Neural cell (in vitro differentiated cells): ENCODE measurements around the gene ETV6.

ENCODE experiments used
- EZH2 ChIP-seq: fragments of 200-600, 300-800 bp; shearing (Covaris generic), sonication (generic); IDR thresholded peaks from 2 replicates; pipeline ENCODE4 v1.6.1; 2014; ENCODE audit warnings: antibody characterized with exemption, low read length, borderline replicate concordance, mild to moderate bottlenecking; ENCODE audit not compliant: insufficient read depth, poor library complexity, severe bottlenecking
- TF ChIP-seq, protein P1 (sequence below): fragments of 450-650 bp; IDR thresholded peaks from 2 replicates; pipeline ENCODE4 v1.5.1; 2014; ENCODE audit warnings: antibody characterized with exemption, mild to moderate bottlenecking, moderate library complexity; ENCODE audit not compliant: poor library complexity, severe bottlenecking

DNA sequence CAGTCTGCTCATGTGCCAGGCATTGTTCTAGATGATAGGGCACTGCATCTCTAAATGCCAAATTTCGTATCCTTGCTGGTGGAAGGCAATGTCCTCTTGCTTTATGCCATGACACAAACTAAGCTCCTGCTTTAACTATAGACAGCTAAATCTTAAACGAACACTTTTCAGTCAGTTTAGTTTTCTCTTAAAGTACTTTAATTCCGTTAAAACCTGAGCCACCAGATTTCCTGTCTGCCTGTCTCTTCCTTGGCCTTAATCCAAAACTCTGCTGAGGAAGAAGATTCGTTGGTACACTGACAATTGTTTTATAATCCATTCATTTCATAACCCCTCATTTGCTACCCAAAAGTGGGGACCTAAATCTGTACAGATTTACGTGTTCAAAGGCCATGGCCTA is 226.8 kb downstream of the ETV6 start:
- TF ChIP-seq, protein P1, sequence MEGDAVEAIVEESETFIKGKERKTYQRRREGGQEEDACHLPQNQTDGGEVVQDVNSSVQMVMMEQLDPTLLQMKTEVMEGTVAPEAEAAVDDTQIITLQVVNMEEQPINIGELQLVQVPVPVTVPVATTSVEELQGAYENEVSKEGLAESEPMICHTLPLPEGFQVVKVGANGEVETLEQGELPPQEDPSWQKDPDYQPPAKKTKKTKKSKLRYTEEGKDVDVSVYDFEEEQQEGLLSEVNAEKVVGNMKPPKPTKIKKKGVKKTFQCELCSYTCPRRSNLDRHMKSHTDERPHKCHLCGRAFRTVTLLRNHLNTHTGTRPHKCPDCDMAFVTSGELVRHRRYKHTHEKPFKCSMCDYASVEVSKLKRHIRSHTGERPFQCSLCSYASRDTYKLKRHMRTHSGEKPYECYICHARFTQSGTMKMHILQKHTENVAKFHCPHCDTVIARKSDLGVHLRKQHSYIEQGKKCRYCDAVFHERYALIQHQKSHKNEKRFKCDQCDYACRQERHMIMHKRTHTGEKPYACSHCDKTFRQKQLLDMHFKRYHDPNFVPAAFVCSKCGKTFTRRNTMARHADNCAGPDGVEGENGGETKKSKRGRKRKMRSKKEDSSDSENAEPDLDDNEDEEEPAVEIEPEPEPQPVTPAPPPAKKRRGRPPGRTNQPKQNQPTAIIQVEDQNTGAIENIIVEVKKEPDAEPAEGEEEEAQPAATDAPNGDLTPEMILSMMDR = no peak
- TF ChIP-seq EZH2 = no peak
